Measurements from ENCODE around the gene PTPN12. TPM values are rescaled to one million over a fixed set of nuclear protein-coding genes. Genes with fewer than 3 reads are reported as not detected.

Gene PTPN12
- polyA plus RNA-seq, 1 donor from 2014 or later: 49.5 TPM

GRCh38 chr7:77553123-77553522 lies 16.0 kb downstream of the PTPN12 start:
- Histone ChIP-seq H4K20me1 (ENCODE audit: insufficient read depth) (peaks cover 9% of the 10 kb centered on the region), H3K36me3 (ENCODE audit: insufficient read depth, low read length) (no peaks in the 10 kb centered on the region), H3K9me2 (ENCODE audit: insufficient read depth, low read length) (no peaks in the 10 kb centered on the region), H3K9ac (ENCODE audit: low read length) (no peak overlapping the region), H3K4me3 (ENCODE audit: low read length) (no peak overlapping the region), H3K27ac (ENCODE audit: low read length) (no peak overlapping the region), H3K4me2 (ENCODE audit: low read length) (no peak overlapping the region), H3K27me3 (ENCODE audit: insufficient read depth, low read depth, low read length) (no peaks in the 10 kb centered on the region), H2AFZ (ENCODE audit: low read depth, low read length) (no peak overlapping the region), H3K79me2 (replicated peaks; ENCODE audit: insufficient read depth, low read length) (peaks cover 96% of the 10 kb centered on the region), H3K9me3 (ENCODE audit: low read length) (no peaks in the 10 kb centered on the region), H3F3A (ENCODE audit: insufficient read depth, low read length, poor library complexity, severe bottlenecking) (no peaks in the 10 kb centered on the region)
- TF ChIP-seq EZH2 (IDR thresholded peaks at IDR 0.05; ENCODE audit: borderline replicate concordance, insufficient read depth, low read length, poor library complexity, severe bottlenecking) (no peak), TAF1 (IDR thresholded peaks at IDR 0.05; ENCODE audit: low read depth) (no peak), SMC3 (conservative IDR thresholded peaks at IDR 0.05; ENCODE audit: poor library complexity) (no peak), EP300 (conservative IDR thresholded peaks at IDR 0.05; ENCODE audit: poor library complexity, severe bottlenecking) (no peak), CTCF (IDR thresholded peaks at IDR 0.05; ENCODE audit: poor library complexity, severe bottlenecking) (no peak), POLR2AphosphoS5 (IDR thresholded peaks at IDR 0.05) (no peak), REST (IDR thresholded peaks at IDR 0.05; ENCODE audit: borderline replicate concordance) (no peak), RAD21 (conservative IDR thresholded peaks at IDR 0.05) (no peak), MXI1 (conservative IDR thresholded peaks at IDR 0.05; ENCODE audit: poor library complexity, severe bottlenecking) (no peak)

GRCh38 chr7:77558284-77558967 lies 21.3 kb downstream of the PTPN12 start:
- no peaks in the 10 kb centered on the region for H3K27me3 ChIP-seq (ENCODE audit: insufficient read depth, low read depth, low read length)
- H3K27ac ChIP-seq (ENCODE audit: low read length): no peak overlapping the region
- no peaks in the 10 kb centered on the region for H3K36me3 ChIP-seq (ENCODE audit: insufficient read depth, low read length)
- H3K9me2 ChIP-seq (ENCODE audit: insufficient read depth, low read length): no peaks in the 10 kb centered on the region
- no peak overlapping the region for H3K4me3 ChIP-seq (ENCODE audit: low read length)
- no peaks in the 10 kb centered on the region for H3K9me3 ChIP-seq (ENCODE audit: low read length)
- peaks cover 10% of the 10 kb centered on the region for H4K20me1 ChIP-seq (ENCODE audit: insufficient read depth)
- H2AFZ ChIP-seq (ENCODE audit: low read depth, low read length): no peak overlapping the region
- peaks cover 90% of the 10 kb centered on the region for H3K79me2 ChIP-seq (replicated peaks; ENCODE audit: insufficient read depth, low read length)
- no peak overlapping the region for H3K4me2 ChIP-seq (ENCODE audit: low read length)
- H3F3A ChIP-seq (ENCODE audit: insufficient read depth, low read length, poor library complexity, severe bottlenecking): no peaks in the 10 kb centered on the region
- H3K9ac ChIP-seq (ENCODE audit: low read length): no peak overlapping the region
- TF ChIP-seq TAF1 (IDR thresholded peaks at IDR 0.05; ENCODE audit: low read depth) (no peak), MXI1 (conservative IDR thresholded peaks at IDR 0.05; ENCODE audit: poor library complexity, severe bottlenecking) (no peak), EZH2 (IDR thresholded peaks at IDR 0.05; ENCODE audit: borderline replicate concordance, insufficient read depth, low read length, poor library complexity, severe bottlenecking) (no peak), POLR2AphosphoS5 (IDR thresholded peaks at IDR 0.05) (no peak), RAD21 (conservative IDR thresholded peaks at IDR 0.05) (no peak), REST (IDR thresholded peaks at IDR 0.05; ENCODE audit: borderline replicate concordance) (no peak), EP300 (conservative IDR thresholded peaks at IDR 0.05; ENCODE audit: poor library complexity, severe bottlenecking) (no peak), SMC3 (conservative IDR thresholded peaks at IDR 0.05; ENCODE audit: poor library complexity) (no peak), CTCF (IDR thresholded peaks at IDR 0.05; ENCODE audit: poor library complexity, severe bottlenecking) (no peak)

Measured in neural cell (in vitro differentiated cells).